ENCODE measurements around the gene UPK3BL2.
"Not testable (repeated sequence)": the region's sequence is repeated elsewhere in the genome, so short reads cannot be mapped to it uniquely, and the experiment has no call there.

Gene UPK3BL2

GRCh38 chr7:102496861-102497260 lies 46.6 kb downstream of the UPK3BL2 start:
- not testable (repeated sequence) for FAIRE-seq; DNase-seq (ENCODE audit: low spot score)

DNA sequence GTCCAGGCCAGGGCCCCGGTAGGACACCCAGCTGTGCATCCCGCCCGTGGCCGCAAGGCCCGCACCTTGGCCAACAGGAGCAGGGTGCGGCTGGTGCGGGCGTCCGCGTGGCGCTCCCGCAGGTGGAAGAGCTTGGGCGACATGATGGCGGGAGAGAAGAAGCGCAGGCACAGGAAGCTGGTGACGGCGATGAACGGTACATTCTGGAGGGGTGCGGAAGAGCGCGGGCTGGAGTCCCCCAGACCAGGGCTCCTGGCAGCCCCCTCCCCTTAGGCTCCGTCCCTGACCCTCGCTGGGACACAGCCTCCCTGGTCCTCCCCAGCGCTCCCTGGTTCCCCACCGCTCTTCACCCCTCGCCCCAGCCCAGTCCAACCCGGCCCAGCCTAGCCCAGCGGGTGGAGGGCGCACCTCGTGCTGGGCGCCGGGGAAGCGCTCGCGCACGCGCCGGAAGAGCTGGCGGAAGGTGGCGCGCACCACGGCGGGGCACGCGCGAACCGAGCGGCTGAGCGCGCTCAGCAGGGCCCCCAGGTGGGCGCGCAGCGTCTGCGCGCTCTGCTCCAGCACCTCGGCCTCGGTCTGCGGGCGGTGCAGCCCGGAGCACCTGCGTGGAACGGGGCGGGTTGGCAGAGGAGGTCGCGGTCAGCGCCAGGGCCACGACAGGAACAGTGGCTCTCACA lies 48.9 kb downstream of the UPK3BL2 start:
- not testable (repeated sequence) for DNase-seq (ENCODE audit: low spot score); FAIRE-seq

- FAIRE-seq; DNase-seq (ENCODE audit: low spot score): not testable (repeated sequence)
Measured at GRCh38 chr7:102494026-102494425, 49.5 kb downstream of the UPK3BL2 start.

- not testable (repeated sequence) for DNase-seq (ENCODE audit: low spot score); FAIRE-seq
Measured at GRCh38 chr7:102493220-102493935, 50.1 kb downstream of the UPK3BL2 start.

GRCh38 chr7:102490529-102491075 lies 52.9 kb downstream of the UPK3BL2 start:
- not testable (repeated sequence) for DNase-seq (ENCODE audit: low spot score); FAIRE-seq
